ENCODE data around the gene WDFY2.

DNA sequence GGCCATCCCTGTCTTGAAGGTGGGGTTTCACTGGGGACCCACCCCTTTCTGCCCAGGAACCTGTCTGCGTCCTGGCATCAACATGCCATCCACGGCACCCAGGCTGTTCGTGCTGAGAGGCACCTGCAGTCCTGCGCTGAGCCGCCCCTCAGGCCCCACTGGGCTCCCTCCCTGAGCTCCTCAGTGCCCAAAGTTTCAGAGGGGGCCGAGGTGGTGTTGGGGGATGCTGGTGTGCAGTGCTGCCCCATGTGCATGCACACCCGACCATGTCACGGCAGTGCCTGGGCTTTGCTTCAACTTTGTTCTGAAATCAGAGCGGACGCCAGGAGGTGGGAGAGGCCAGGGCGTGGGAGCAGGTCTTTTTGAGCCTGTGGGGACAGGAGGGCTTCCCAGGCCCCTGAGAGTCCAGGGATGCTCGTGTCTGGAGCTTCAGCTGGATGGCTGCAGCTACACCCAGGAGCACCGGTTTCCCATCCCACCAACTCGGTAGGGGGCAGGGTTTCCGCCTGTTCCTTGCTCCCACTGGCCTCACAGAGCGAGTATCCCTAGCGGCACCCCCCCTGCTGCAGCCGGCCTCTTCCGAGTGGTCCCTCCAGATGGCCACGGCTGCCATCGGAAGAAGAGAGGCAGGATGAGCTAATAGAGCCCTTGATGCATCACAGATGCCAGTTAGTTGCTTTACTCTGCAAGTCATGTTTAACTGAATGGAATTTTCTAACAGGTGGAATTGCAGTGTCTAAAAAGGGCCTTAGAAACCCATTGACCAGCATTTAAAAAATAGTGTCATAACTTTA lies 44.0 kb downstream of the WDFY2 start:
- no peak for TF ChIP-seq ARNT (IDR thresholded peaks at IDR 0.05)
- TF ChIP-seq FOXK2 (IDR thresholded peaks at IDR 0.05) = no peak
- no peak for TF ChIP-seq FOXM1 (IDR thresholded peaks at IDR 0.05; ENCODE audit: borderline replicate concordance)
- TF ChIP-seq FOXA1 (IDR thresholded peaks at IDR 0.05) = no peak
- TF ChIP-seq ZNF384 (IDR thresholded peaks at IDR 0.05) = no peak
- TF ChIP-seq SP1 (IDR thresholded peaks at IDR 0.05) = no peak
- no peak for TF ChIP-seq L3MBTL2 (conservative IDR thresholded peaks at IDR 0.05)
- TF ChIP-seq BHLHE40 (IDR thresholded peaks at IDR 0.05; ENCODE audit: borderline replicate concordance) = no peak
- TF ChIP-seq, protein P1, sequence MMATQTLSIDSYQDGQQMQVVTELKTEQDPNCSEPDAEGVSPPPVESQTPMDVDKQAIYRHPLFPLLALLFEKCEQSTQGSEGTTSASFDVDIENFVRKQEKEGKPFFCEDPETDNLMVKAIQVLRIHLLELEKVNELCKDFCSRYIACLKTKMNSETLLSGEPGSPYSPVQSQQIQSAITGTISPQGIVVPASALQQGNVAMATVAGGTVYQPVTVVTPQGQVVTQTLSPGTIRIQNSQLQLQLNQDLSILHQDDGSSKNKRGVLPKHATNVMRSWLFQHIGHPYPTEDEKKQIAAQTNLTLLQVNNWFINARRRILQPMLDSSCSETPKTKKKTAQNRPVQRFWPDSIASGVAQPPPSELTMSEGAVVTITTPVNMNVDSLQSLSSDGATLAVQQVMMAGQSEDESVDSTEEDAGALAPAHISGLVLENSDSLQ (IDR thresholded peaks at IDR 0.05) = no peak
- no peak for TF ChIP-seq LEF1 (IDR thresholded peaks at IDR 0.05; ENCODE audit: borderline replicate concordance)
